Activated CD4-positive, alpha-beta T cell treated with anti-CD3 and anti-CD28 coated beads for 48 hours (primary cell): ENCODE data around the gene PCDHGA7.
A peak's percentile ranks its signal among the peaks of the same experiment; 100 is the strongest.
"Not testable (repeated sequence)": the region's sequence is repeated elsewhere in the genome, so short reads cannot be mapped to it uniquely, and the experiment has no call there.

Source experiments
- DNase-seq: peaks from one replicate; pipeline ENCODE4 v3.0.0-alpha.2; 2020

The PCDHGA7 gene

GRCh38 chr5:141382469-141383294, at the start of gene PCDHGA7:
PCDHGA7 (plus strand) TSS chr5:141382742; CDS start chr5:141382900, 158 bp downstream.
- no peak for DNase-seq

- no peak for DNase-seq
Measured at GRCh38 chr5:141338538-141339306, 43.8 kb upstream of the PCDHGA7 start, which contains the start of gene PCDHGA2. PCDHGA2 (plus strand) TSS chr5:141338760.

- not testable (repeated sequence) for DNase-seq
Measured at GRCh38 chr5:141340781-141341354, 41.7 kb upstream of the PCDHGA7 start.

- no peak for DNase-seq
Measured at GRCh38 chr5:141342773-141343172, 39.8 kb upstream of the PCDHGA7 start.

- DNase-seq: peak; percentile 37
Measured at GRCh38 chr5:141343242-141343952, 39.1 kb upstream of the PCDHGA7 start, which contains the start of gene PCDHGA3. PCDHGA3 (plus strand) TSS chr5:141343829; CDS start chr5:141344034, 205 bp downstream.

- no peak for DNase-seq
Measured at GRCh38 chr5:141343953-141344463, 38.5 kb upstream of the PCDHGA7 start.

GRCh38 chr5:141345327-141345726, 37.2 kb upstream of the PCDHGA7 start:
- DNase-seq: no peak

- not testable (repeated sequence) for DNase-seq
Measured at GRCh38 chr5:141346017-141346416, 36.5 kb upstream of the PCDHGA7 start.

GRCh38 chr5:141349917-141350619, 32.5 kb upstream of the PCDHGA7 start, which contains the start of gene PCDHGB1:
PCDHGB1 (plus strand) TSS chr5:141350099; CDS start chr5:141350261, 162 bp downstream.
- peak; percentile 57 for DNase-seq

GRCh38 chr5:141351591-141351990, 31.0 kb upstream of the PCDHGA7 start:
- no peak for DNase-seq

GRCh38 chr5:141354900-141355469, 27.6 kb upstream of the PCDHGA7 start, which contains the start of gene PCDHGA4:
PCDHGA4 (plus strand) TSS chr5:141355021; CDS start chr5:141355108, 87 bp downstream.
- no peak for DNase-seq

GRCh38 chr5:141355641-141356040, 26.9 kb upstream of the PCDHGA7 start:
- DNase-seq: no peak

GRCh38 chr5:141356133-141356532, 26.4 kb upstream of the PCDHGA7 start:
- DNase-seq: no peak

GRCh38 chr5:141356950-141357349, 25.6 kb upstream of the PCDHGA7 start:
- DNase-seq: no peak

GRCh38 chr5:141359790-141360426, 22.6 kb upstream of the PCDHGA7 start, which contains the start of gene PCDHGB2:
PCDHGB2 (plus strand) TSS chr5:141359994; CDS start chr5:141360136, 142 bp downstream.
- no peak for DNase-seq

- no peak for DNase-seq
Measured at GRCh38 chr5:141360685-141361084, 21.9 kb upstream of the PCDHGA7 start.

GRCh38 chr5:141362719-141363118, 19.8 kb upstream of the PCDHGA7 start:
- DNase-seq: no peak

GRCh38 chr5:141363952-141364660, 18.4 kb upstream of the PCDHGA7 start, which contains the start of gene PCDHGA5:
PCDHGA5 (plus strand) TSS chr5:141364162; CDS start chr5:141364331, 169 bp downstream.
- no peak for DNase-seq

- DNase-seq: no peak
Measured at GRCh38 chr5:141366016-141366896, 16.3 kb upstream of the PCDHGA7 start.
